Small intestine (tissue), 7 donors: Measurements from ENCODE around the gene RAPGEF4. TPM values are rescaled to one million over a fixed set of nuclear protein-coding genes. Genes with fewer than 3 reads are reported as not detected.
"Not testable (repeated sequence)": the region's sequence is repeated elsewhere in the genome, so short reads cannot be mapped to it uniquely, and the experiment has no call there.

Experiments
- DNase-seq, 2 donors: peaks; one replicate each; pipeline versions ENCODE4 v3.0.0 to v3.0.0-alpha.2; 2013
- FAIRE-seq: peaks from 2 replicates; lab custom pipeline; 2012; peaks lifted over from hg19 to GRCh38; lab: Jason Lieb, UNC
- H3K27ac ChIP-seq, 3 donors: one replicate each; pipeline ENCODE4 v1.5.1; 2013; ENCODE audit warnings: low read length in 2 of 3, mild to moderate bottlenecking in 2 of 3, control low read depth in 1 of 3, inconsistent platforms in 1 of 3, low read depth in 1 of 3, moderate library complexity in 1 of 3
- H3K27me3 ChIP-seq, 3 donors: one replicate each; pipeline ENCODE4 v1.6.1; 2013; ENCODE audit warnings: low read length in 3 of 3, inconsistent platforms in 1 of 3; ENCODE audit not compliant: control insufficient read depth in 3 of 3, insufficient read depth in 3 of 3
- H3K36me3 ChIP-seq, 3 donors: one replicate each; pipeline ENCODE4 v1.6.1; 2013; ENCODE audit warnings: low read length in 3 of 3, inconsistent platforms in 1 of 3, low read depth in 1 of 3, mild to moderate bottlenecking in 1 of 3, moderate library complexity in 1 of 3; ENCODE audit not compliant: control insufficient read depth in 3 of 3, insufficient read depth in 2 of 3
- H3K4me1 ChIP-seq, 3 donors: one replicate each; pipeline ENCODE4 v1.6.1; 2013; ENCODE audit warnings: low read length in 2 of 3, inconsistent platforms in 1 of 3, low read depth in 1 of 3, mild to moderate bottlenecking in 1 of 3, moderate library complexity in 1 of 3; ENCODE audit not compliant: control insufficient read depth in 3 of 3, insufficient read depth in 2 of 3
- H3K4me3 ChIP-seq, 3 donors: one replicate each; pipeline ENCODE4 v1.5.1; 2013; ENCODE audit warnings: low read length in 3 of 3, control low read depth in 1 of 3, inconsistent platforms in 1 of 3, low read depth in 1 of 3, mild to moderate bottlenecking in 1 of 3, moderate library complexity in 1 of 3
- H3K9me3 ChIP-seq, 2 donors: one replicate each; pipeline ENCODE4 v1.6.1; 2013; ENCODE audit warnings: low read depth in 1 of 2, low read length in 1 of 2; ENCODE audit not compliant: control insufficient read depth in 2 of 2, insufficient read depth in 1 of 2
- WGBS, 3 donors: extraction: QIAGEN DNeasy Blood & Tissue Kit; methylation state at CpG; one replicate each; pipeline ENCODE4 v1.1.7; 2013; 5-methylcytosine and 5-hydroxymethylcytosine counted together
- polyA plus RNA-seq, 4 donors: library from polyadenylated mRNA; stranded (reverse) in 3 of 4; unstranded in 1 of 4; fragments of 200-250 nt in 3 of 4; fragments of 120-200 nt in 1 of 4; gene quantifications; one replicate each; pipeline versions ENCODE4 v1.2.1 to v1.2.3, GENCODE V29; 2013
- donor health status: healthy with polysubstance abuse.
- donor health status: control.
- donor health status: control.
- donor health status: Bipolar disorder and iron deficiency.
- donor health status: healthy.

The RAPGEF4 gene
- polyA plus RNA-seq, 4 donors: 0.45 to 7.2 (median 3.4) TPM

- peaks cover 0 to 2% (median 0%) of the 10 kb centered on the region in 3 donors for H3K4me1 ChIP-seq
- no peak for FAIRE-seq
- peaks cover 7 to 9% (median 8%) of the 10 kb centered on the region in 3 donors for H3K27me3 ChIP-seq
- peak overlapping the region in 1 of 3 donors; percentile 56 for H3K4me3 ChIP-seq
- H3K27ac ChIP-seq: no peak overlapping the region
- peak in 1 of 2 donors; percentile 44 for DNase-seq
- H3K9me3 ChIP-seq: no peaks in the 10 kb centered on the region
- no peaks in the 10 kb centered on the region for H3K36me3 ChIP-seq
- 20 to 31% (median 23%) methylated on average over 16 of the region's 16 CpGs for WGBS, 3 donors
These were observed 954 bp downstream of the RAPGEF4 start for GRCh38 chr2:172736424-172737174.

GRCh38 chr2:172739661-172740266 lies 4.1 kb downstream of the RAPGEF4 start:
- Histone ChIP-seq H3K36me3 (no peaks in the 10 kb centered on the region), H3K4me1 (peaks cover 0 to 2% (median 0%) of the 10 kb centered on the region in 3 donors), H3K27ac (no peak overlapping the region), H3K9me3 (peaks cover 0 to 4% of the 10 kb centered on the region in 2 donors), H3K27me3 (peaks cover 4 to 9% (median 8%) of the 10 kb centered on the region in 3 donors), H3K4me3 (no peak overlapping the region)
- DNase-seq (no peak), FAIRE-seq (no peak)
- WGBS, 3 donors: 84 to 87% (median 86%) methylated on average over 7 of the region's 7 CpGs

DNA sequence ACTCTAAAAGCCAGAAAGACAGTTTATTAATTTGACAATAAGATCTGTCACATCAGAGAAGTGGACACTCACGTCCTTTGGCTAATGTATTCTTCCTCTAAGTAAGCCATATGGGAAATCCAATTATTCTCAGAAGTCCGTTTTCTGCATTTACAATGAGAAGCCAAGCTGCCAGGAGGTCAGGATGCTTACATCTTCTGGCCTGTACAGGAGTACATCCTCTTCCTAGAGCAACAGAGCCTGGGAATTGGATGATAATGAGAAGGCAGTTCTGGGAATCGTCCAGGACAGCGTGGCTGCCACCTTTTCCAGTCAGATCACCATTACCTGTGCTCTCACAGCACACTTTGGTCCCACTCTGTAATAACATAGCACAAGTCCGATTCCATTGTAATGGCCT lies 5.2 kb downstream of the RAPGEF4 start:
- no peak overlapping the region for H3K27ac ChIP-seq
- H3K9me3 ChIP-seq: peaks cover 0 to 4% of the 10 kb centered on the region in 2 donors
- H3K36me3 ChIP-seq: no peaks in the 10 kb centered on the region
- FAIRE-seq: no peak
- DNase-seq: no peak
- 70 to 81% (median 78%) methylated on average over 5 of the region's 5 CpGs for WGBS, 3 donors
- H3K4me1 ChIP-seq: peaks cover 0 to 2% (median 0%) of the 10 kb centered on the region in 3 donors
- no peak overlapping the region for H3K4me3 ChIP-seq
- peaks cover 0 to 7% (median 6%) of the 10 kb centered on the region in 3 donors for H3K27me3 ChIP-seq

- H3K27ac ChIP-seq: no peak overlapping the region
These were observed 7.4 kb downstream of the RAPGEF4 start for GRCh38 chr2:172742931-172743540.

DNA sequence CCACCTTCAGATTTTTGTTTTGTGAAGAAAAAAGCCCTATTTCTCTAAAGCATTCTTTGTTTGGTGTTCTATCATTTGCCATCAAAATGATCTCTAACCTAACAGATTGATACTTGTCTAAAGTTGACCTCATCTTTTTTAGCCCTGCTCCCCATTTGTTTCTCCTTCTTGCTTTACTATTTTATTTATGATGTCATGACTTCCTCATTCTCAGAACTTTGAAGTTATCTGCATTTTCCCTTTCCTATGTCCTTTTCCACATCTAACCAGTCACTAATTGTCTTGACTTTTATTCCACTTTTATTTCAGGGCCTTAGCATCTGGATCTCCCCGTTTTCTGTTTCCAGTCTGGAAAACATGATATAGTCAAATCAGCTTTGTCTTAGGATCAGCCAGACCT lies 8.3 kb downstream of the RAPGEF4 start:
- FAIRE-seq: no peak

More at GRCh38 chr2:172742931-172743540, 7.4 kb downstream of the RAPGEF4 start:
- DNase-seq (no peak), FAIRE-seq (no peak)
- Histone ChIP-seq H3K27me3 (no peaks in the 10 kb centered on the region), H3K4me1 (no peaks in the 10 kb centered on the region), H3K36me3 (peaks cover 0 to 2% (median 0%) of the 10 kb centered on the region in 3 donors), H3K9me3 (peaks cover 0 to 9% of the 10 kb centered on the region in 2 donors), H3K4me3 (no peak overlapping the region)
- WGBS, 3 donors: 70 to 77% (median 75%) methylated on average over 9 of the region's 9 CpGs

DNA sequence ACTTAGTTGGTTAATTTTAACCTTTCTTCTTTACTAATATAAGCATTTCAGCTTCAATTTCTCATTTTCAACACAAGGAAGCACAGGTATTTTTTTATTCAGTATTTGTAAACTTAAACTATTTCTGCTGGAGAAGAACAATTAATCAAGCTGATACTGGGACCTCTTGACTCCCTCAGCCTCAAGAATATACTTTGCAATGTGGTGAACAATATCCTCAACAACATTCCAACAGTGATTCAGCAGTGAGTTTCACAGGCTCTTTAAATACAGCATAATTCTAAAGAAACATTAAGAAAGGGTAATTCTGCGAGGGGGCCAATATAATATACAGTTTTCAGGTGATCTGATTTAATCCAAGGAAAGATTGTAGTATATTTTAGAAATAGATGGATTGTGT lies 10.0 kb downstream of the RAPGEF4 start:
- DNase-seq: no peak
- peaks cover 0 to 3% (median 0%) of the 10 kb centered on the region in 3 donors for H3K4me1 ChIP-seq
- H3K27me3 ChIP-seq: no peaks in the 10 kb centered on the region
- no peak overlapping the region for H3K27ac ChIP-seq
- peaks cover 0 to 14% of the 10 kb centered on the region in 2 donors for H3K9me3 ChIP-seq
- peaks cover 0 to 2% (median 0%) of the 10 kb centered on the region in 3 donors for H3K36me3 ChIP-seq
- FAIRE-seq: no peak
- no peak overlapping the region for H3K4me3 ChIP-seq
- 83 to 100% (median 94%) methylated on average over 1 of the region's 1 CpG for WGBS, 3 donors

More for the DNA sequence above, 8.3 kb downstream of the RAPGEF4 start:
- Histone ChIP-seq H3K4me3 (no peak overlapping the region), H3K36me3 (peaks cover 0 to 2% (median 0%) of the 10 kb centered on the region in 3 donors), H3K27ac (no peak overlapping the region), H3K9me3 (peaks cover 0 to 9% of the 10 kb centered on the region in 2 donors), H3K27me3 (no peaks in the 10 kb centered on the region), H3K4me1 (no peaks in the 10 kb centered on the region)
- no peak for DNase-seq
- WGBS, 3 donors: 85 to 92% (median 86%) methylated on average over 1 of the region's 1 CpG

DNA sequence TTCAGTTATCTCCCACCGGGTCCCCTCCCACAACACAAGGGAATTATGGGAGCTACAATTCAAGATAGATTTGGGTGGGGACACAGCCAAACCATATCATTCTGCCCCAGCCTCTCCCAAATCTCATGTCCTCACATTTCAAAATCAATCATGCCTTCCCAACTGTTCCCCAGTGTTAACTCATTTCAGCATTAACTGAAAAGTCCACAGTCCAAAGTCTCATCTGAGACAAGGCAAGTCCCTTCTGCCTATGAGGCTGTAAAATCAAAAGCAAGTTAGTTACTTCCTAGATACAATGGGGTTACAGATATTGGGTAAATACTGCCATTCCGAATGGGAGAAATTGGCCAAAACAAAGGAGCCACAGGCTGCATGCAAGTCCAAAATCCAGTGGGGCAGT lies 12.9 kb downstream of the RAPGEF4 start:
- not testable (repeated sequence) for H3K4me3 ChIP-seq, FAIRE-seq, H3K27ac ChIP-seq, H3K27me3 ChIP-seq, H3K36me3 ChIP-seq, H3K4me1 ChIP-seq
- peaks cover 0 to 14% of the 10 kb centered on the region in 2 donors for H3K9me3 ChIP-seq
- WGBS, 3 donors: 20 to 73% (median 42%) methylated on average over 2 of the region's 2 CpGs
- DNase-seq: peak; percentile 17 to 42

GRCh38 chr2:172749388-172749787 lies 13.7 kb downstream of the RAPGEF4 start:
- WGBS, 3 donors: 77 to 84% (median 82%) methylated on average over 6 of the region's 6 CpGs
- peaks cover 0 to 10% of the 10 kb centered on the region in 2 donors for H3K9me3 ChIP-seq
- peaks cover 0 to 2% (median 0%) of the 10 kb centered on the region in 3 donors for H3K36me3 ChIP-seq
- H3K4me1 ChIP-seq: peaks cover 0 to 3% (median 0%) of the 10 kb centered on the region in 3 donors
- H3K27me3 ChIP-seq: no peaks in the 10 kb centered on the region
- FAIRE-seq (no peak), DNase-seq (no peak)
- H3K27ac ChIP-seq: no peak overlapping the region
- no peak overlapping the region for H3K4me3 ChIP-seq
